Measurements from ENCODE around the gene CHRM5.
"Not testable (repeated sequence)": the region's sequence is repeated elsewhere in the genome, so short reads cannot be mapped to it uniquely, and the experiment has no call there.

Gene CHRM5

GRCh38 chr15:34010921-34011320 lies 42.6 kb downstream of the CHRM5 start:
- no peak for TF ChIP-seq MYC (IDR thresholded peaks at IDR 0.05; ENCODE audit: low read depth, low read length)
- no peak overlapping the region for H3K4me3 ChIP-seq (ENCODE audit: low read depth, low read length)
- no peak for DNase-seq (ENCODE audit: low read depth)

DNA sequence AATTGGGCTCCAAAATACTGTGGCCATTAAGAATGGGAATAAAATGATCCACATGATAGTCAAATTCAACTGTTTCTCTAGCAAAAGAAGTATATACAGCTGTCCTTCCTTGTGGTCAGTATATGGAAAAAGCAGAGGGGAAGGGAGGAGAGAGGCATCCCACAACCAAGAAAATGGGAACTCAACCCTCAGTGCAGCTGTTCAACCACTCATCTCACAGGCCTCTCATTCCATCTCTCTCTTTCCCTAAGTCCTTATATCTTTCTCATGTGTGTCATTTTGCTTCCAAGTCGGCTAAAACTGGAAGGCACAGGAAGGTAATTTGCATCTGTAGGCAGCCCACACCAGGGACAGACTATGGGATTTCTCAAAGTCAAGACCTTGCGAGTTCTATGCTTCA lies 43.2 kb downstream of the CHRM5 start:
- H3K4me3 ChIP-seq (ENCODE audit: low read depth, low read length), result no peak overlapping the region
- peak; percentile 9 for DNase-seq (ENCODE audit: low read depth)
- TF ChIP-seq, protein P1, sequence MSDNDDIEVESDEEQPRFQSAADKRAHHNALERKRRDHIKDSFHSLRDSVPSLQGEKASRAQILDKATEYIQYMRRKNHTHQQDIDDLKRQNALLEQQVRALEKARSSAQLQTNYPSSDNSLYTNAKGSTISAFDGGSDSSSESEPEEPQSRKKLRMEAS (IDR thresholded peaks at IDR 0.05; ENCODE audit: low read depth, low read length), result no peak
- TF ChIP-seq POLR2A (IDR thresholded peaks at IDR 0.05; ENCODE audit: extremely low read depth, insufficient read length) (no peak), MYC (IDR thresholded peaks at IDR 0.05; ENCODE audit: low read depth, low read length) (no peak)
- TF ChIP-seq, protein P2, sequence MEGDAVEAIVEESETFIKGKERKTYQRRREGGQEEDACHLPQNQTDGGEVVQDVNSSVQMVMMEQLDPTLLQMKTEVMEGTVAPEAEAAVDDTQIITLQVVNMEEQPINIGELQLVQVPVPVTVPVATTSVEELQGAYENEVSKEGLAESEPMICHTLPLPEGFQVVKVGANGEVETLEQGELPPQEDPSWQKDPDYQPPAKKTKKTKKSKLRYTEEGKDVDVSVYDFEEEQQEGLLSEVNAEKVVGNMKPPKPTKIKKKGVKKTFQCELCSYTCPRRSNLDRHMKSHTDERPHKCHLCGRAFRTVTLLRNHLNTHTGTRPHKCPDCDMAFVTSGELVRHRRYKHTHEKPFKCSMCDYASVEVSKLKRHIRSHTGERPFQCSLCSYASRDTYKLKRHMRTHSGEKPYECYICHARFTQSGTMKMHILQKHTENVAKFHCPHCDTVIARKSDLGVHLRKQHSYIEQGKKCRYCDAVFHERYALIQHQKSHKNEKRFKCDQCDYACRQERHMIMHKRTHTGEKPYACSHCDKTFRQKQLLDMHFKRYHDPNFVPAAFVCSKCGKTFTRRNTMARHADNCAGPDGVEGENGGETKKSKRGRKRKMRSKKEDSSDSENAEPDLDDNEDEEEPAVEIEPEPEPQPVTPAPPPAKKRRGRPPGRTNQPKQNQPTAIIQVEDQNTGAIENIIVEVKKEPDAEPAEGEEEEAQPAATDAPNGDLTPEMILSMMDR (IDR thresholded peaks at IDR 0.05; ENCODE audit: low read depth, low read length), result no peak

DNA sequence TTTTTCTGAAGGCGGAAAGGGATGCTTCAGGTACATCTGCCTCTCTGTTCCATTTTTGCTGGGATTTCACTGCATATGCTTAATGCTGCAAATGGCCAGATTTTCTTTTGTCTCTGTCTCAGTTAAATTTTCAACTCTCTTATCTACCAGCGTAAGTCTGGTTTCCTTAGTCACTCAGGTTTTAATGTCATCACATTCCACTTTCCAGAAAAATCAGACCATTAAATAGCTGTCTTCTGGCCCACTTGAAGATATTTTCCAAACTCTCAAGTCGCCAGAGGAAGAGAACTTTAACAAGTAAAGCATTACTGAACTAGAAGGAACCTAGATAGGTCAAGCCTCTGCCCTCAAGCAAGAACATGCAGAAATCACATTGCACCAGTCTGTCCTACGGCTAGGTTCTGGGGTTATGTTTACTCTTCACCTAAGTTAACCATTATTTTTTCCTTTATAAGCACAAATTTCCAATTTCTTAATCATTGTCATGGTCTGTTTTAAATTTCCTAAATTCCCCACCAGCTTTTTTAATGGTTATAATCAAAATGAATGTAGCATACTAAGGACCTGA lies 44.2 kb downstream of the CHRM5 start:
- H3K4me3 ChIP-seq (ENCODE audit: low read depth, low read length), result no peak overlapping the region
- TF ChIP-seq POLR2A (IDR thresholded peaks at IDR 0.05; ENCODE audit: extremely low read depth, insufficient read length) (no peak), MYC (IDR thresholded peaks at IDR 0.05; ENCODE audit: low read depth, low read length) (no peak)
- TF ChIP-seq, protein P1 (IDR thresholded peaks at IDR 0.05; ENCODE audit: low read depth, low read length), result no peak
- TF ChIP-seq, protein P2 (IDR thresholded peaks at IDR 0.05; ENCODE audit: low read depth, low read length), result no peak
- no peak for DNase-seq (ENCODE audit: low read depth)

DNA sequence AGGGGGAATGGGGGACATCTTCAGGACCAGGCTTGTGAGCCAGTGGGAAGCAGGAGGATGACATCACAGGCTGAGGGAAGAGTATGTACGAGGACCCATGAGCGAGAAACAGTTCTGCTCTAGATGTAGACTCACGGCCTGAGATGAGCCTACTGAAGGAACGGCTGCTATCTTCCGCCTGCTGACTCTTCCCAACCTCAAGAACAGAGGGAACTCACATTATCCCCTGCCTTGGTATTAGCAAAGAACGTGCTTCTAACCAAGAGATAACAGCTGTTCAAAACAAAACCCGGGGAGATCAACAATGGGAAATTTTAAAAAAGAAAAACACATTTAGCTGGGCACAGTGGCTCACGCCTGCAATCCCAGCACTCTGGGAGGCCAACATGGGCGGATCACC lies 45.4 kb downstream of the CHRM5 start:
- no peak for DNase-seq (ENCODE audit: low read depth)
- TF ChIP-seq POLR2A (IDR thresholded peaks at IDR 0.05; ENCODE audit: extremely low read depth, insufficient read length) (no peak), MYC (IDR thresholded peaks at IDR 0.05; ENCODE audit: low read depth, low read length) (no peak)
- TF ChIP-seq, protein P2 (IDR thresholded peaks at IDR 0.05; ENCODE audit: low read depth, low read length), result no peak
- TF ChIP-seq, protein P1 (IDR thresholded peaks at IDR 0.05; ENCODE audit: low read depth, low read length), result no peak

DNA sequence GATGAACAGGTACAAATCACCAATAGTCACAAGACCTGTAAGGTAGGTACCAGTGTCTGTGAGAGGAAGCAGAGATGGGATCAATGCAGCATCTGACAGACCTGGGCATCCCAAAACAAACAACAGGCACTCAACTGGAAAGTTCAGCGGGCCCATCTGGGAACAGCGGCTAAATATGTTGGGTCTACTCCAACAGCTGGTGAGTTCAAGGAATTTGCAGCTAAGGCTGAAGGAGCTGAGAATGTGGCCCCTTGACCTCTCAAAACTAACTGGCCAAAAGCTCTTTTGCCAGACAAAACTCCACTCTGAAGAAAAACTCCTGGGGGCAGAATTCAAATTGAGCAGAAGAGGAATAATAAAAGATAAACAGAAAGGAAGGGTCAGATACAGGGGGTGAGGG lies 46.3 kb downstream of the CHRM5 start:
- TF ChIP-seq POLR2A (IDR thresholded peaks at IDR 0.05; ENCODE audit: extremely low read depth, insufficient read length) (no peak), MYC (IDR thresholded peaks at IDR 0.05; ENCODE audit: low read depth, low read length) (no peak)
- TF ChIP-seq, protein P2 (IDR thresholded peaks at IDR 0.05; ENCODE audit: low read depth, low read length), result no peak
- DNase-seq (ENCODE audit: low read depth), result no peak
- no peak overlapping the region for H3K4me3 ChIP-seq (ENCODE audit: low read depth, low read length)

More for the DNA sequence above, 45.4 kb downstream of the CHRM5 start:
- no peak overlapping the region for H3K4me3 ChIP-seq (ENCODE audit: low read depth, low read length)

DNA sequence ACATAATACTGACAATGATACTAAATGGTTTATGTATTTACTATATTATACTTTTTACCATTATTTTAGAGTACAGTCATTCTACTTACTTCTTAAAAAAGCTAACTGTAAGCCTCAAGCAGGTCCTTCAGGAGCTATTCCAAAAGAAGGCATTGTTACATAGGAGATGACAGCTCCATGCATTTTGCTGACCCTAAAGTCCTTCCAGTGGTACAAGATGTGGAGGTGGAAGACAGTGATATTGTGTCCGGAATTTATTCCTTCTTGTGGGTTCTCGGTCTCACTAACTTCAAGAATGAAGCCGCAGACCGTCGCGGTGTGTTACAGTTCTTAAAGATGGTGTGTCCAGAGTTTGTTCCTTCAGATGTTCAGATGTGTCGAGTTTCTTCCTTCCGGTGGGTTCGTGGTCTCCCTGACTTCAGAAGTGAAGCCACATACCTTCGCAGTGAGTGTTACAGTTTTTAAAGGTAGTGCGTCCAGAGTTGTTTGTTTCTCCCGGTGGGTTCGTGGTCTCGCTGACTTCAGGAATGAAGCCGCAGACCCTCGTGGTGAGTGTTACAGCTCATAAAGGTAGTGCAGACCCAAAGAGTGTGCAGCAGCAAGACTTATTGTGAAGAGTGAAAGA lies 49.8 kb downstream of the CHRM5 start:
- TF ChIP-seq POLR2A (IDR thresholded peaks at IDR 0.05; ENCODE audit: extremely low read depth, insufficient read length) (no peak), MYC (IDR thresholded peaks at IDR 0.05; ENCODE audit: low read depth, low read length) (no peak)
- TF ChIP-seq, protein P1 (IDR thresholded peaks at IDR 0.05; ENCODE audit: low read depth, low read length), result no peak
- TF ChIP-seq, protein P2 (IDR thresholded peaks at IDR 0.05; ENCODE audit: low read depth, low read length), result no peak
- H3K4me3 ChIP-seq (ENCODE audit: low read depth, low read length), result no peak overlapping the region
- DNase-seq (ENCODE audit: low read depth), result no peak

DNA sequence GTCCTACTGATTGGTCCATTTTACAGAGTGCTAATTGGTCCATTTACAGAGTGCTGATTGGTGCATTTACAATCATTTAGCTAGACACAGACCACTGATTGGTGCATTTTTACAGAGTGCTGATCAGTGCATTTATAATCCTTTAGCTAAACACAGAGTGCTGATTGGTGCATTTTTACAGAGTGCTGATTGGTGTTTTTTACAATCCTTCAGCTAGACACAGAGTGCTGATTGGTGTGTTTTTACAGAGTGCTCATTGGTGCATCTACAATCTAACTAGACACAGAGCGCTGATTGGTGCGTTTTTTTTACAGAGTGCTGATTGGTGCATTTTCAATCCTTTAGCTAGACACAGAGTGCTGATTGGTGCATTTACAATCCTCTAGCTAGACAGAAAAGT lies 50.4 kb downstream of the CHRM5 start:
- DNase-seq (ENCODE audit: low read depth); H3K4me3 ChIP-seq (ENCODE audit: low read depth, low read length): not testable (repeated sequence)

All from NB4 (cell line).